Breast epithelium (tissue), 4 donors: Measurements from ENCODE around the gene LSM14B. TPM values are rescaled to one million over a fixed set of nuclear protein-coding genes. Genes with fewer than 3 reads are reported as not detected.

Experiments
- DNase-seq, 2 donors: peaks; one replicate each; pipeline ENCODE4 v3.0.0-alpha.2; 2019; ENCODE audit warnings: low spot score in 2 of 2
- H3K27ac ChIP-seq, 2 donors: fragments of 200-600 bp; sonication (generic) in 1 of 2; one replicate each; pipeline ENCODE4 v1.5.1; 2016 to 2019; ENCODE audit warnings: mild to moderate bottlenecking in 1 of 2
- H3K27me3 ChIP-seq, 2 donors: fragments of 200-600 bp; sonication (generic) in 1 of 2; one replicate each; pipeline versions ENCODE4 v1.5.1 to v1.6.0; 2017 to 2019; ENCODE audit warnings: control low read depth in 1 of 2, mild to moderate bottlenecking in 1 of 2
- H3K36me3 ChIP-seq: fragments of 200-600 bp; one replicate; pipeline ENCODE4 v1.5.1; 2019
- H3K4me1 ChIP-seq, 2 donors: fragments of 200-600 bp; sonication (generic); one replicate each; pipeline ENCODE4 v1.5.1; 2016 to 2019; ENCODE audit warnings: control low read depth in 1 of 2
- H3K4me3 ChIP-seq, 3 donors: fragments of 200-600 bp; sonication (generic); 1 replicate in 2 of 3; 2 replicates in 1 of 3; pipeline ENCODE4 v1.5.1; 2016 to 2019; ENCODE audit warnings: mild to moderate bottlenecking in 3 of 3, moderate library complexity in 2 of 3
- H3K9me3 ChIP-seq, 2 donors: fragments of 200-600 bp; sonication (generic) in 1 of 2; one replicate each; pipeline ENCODE4 v1.5.1; 2016 to 2019; ENCODE audit warnings: control low read depth in 1 of 2
- CTCF ChIP-seq, 3 donors: fragments of 450-650 bp; IDR thresholded peaks; one replicate each; pipeline ENCODE4 v1.5.1; 2016 to 2017; ENCODE audit warnings: antibody characterized with exemption in 3 of 3, mild to moderate bottlenecking in 3 of 3, moderate library complexity in 3 of 3
- POLR2A ChIP-seq: fragments of 450-650 bp; IDR thresholded peaks from one replicate; pipeline ENCODE4 v1.6.1; 2016; ENCODE audit warnings: antibody characterized with exemption, mild to moderate bottlenecking, moderate library complexity
- POLR2AphosphoS5 ChIP-seq, 3 donors: sonication (generic); formaldehyde crosslinking; IDR thresholded peaks; one replicate each; pipeline ENCODE4 v1.6.1; 2017; ENCODE audit warnings: antibody characterized with exemption in 3 of 3
- intact Hi-C: fragments of 100-400 bp; cut with DNase I; formaldehyde crosslinking; loops from one replicate; pipeline ENCODE4 v1.15.1; 2023; ENCODE audit warnings: low total_unique reads
- total RNA-seq, 3 donors: library from RNA; depleted of rRNA; stranded (reverse); fragments of >200 nt; gene quantifications; one replicate each; pipeline ENCODE4 v1.1.0, GENCODE V29; 2016

LSM14B gene
- total RNA-seq, 3 donors from 2014 or later, result 20.6 to 26.5 (median 25.6) TPM

- intact Hi-C loops, result no loop called here
- TF ChIP-seq POLR2AphosphoS5 (IDR thresholded peaks at IDR 0.05), result no peak
- TF ChIP-seq CTCF (IDR thresholded peaks at IDR 0.05), result no peak
- TF ChIP-seq POLR2A, result no peak
- peak in 1 of 2 donors; percentile 65 for DNase-seq
- Histone ChIP-seq H3K4me1 (peaks cover 0 to 1% of the 10 kb centered on the region in 2 donors), H3K27ac (peak overlapping the region; percentile 4 to 45), H3K9me3 (no peaks in the 10 kb centered on the region), H3K36me3 (no peaks in the 10 kb centered on the region), H3K27me3 (no peaks in the 10 kb centered on the region), H3K4me3 (peak overlapping the region in 1 of 3 donors; percentile 2)
Measured at GRCh38 chr20:62149532-62150309, 27.4 kb downstream of the LSM14B start.

GRCh38 chr20:62150310-62150575, 28.0 kb downstream of the LSM14B start:
- intact Hi-C loops, result no loop called here
- H3K4me1 ChIP-seq, result no peaks in the 10 kb centered on the region
- H3K27ac ChIP-seq, result no peak overlapping the region
- DNase-seq, result no peak
- TF ChIP-seq POLR2A (no peak), POLR2AphosphoS5 (IDR thresholded peaks at IDR 0.05) (no peak), CTCF (IDR thresholded peaks at IDR 0.05) (no peak)
- H3K4me3 ChIP-seq, result peak overlapping the region in 1 of 3 donors; percentile 2
- no peaks in the 10 kb centered on the region for H3K27me3 ChIP-seq
- H3K9me3 ChIP-seq, result no peaks in the 10 kb centered on the region
- H3K36me3 ChIP-seq, result no peaks in the 10 kb centered on the region

- Histone ChIP-seq H3K4me1 (no peaks in the 10 kb centered on the region), H3K4me3 (no peak overlapping the region), H3K9me3 (no peaks in the 10 kb centered on the region), H3K27ac (no peak overlapping the region), H3K36me3 (no peaks in the 10 kb centered on the region), H3K27me3 (no peaks in the 10 kb centered on the region)
- no peak for DNase-seq
- TF ChIP-seq POLR2AphosphoS5 (IDR thresholded peaks at IDR 0.05) (no peak), CTCF (IDR thresholded peaks at IDR 0.05) (no peak), POLR2A (no peak)
- intact Hi-C loops, result no loop called here
Measured at GRCh38 chr20:62151225-62151624, 28.9 kb downstream of the LSM14B start.

GRCh38 chr20:62151835-62152364, 29.6 kb downstream of the LSM14B start:
- intact Hi-C loops, result no loop called here
- no peak for DNase-seq
- H3K27ac ChIP-seq, result no peak overlapping the region
- no peaks in the 10 kb centered on the region for H3K9me3 ChIP-seq
- no peaks in the 10 kb centered on the region for H3K4me1 ChIP-seq
- no peaks in the 10 kb centered on the region for H3K27me3 ChIP-seq
- H3K36me3 ChIP-seq, result no peaks in the 10 kb centered on the region
- TF ChIP-seq CTCF (IDR thresholded peaks at IDR 0.05) (no peak), POLR2A (no peak), POLR2AphosphoS5 (IDR thresholded peaks at IDR 0.05) (no peak)
- no peak overlapping the region for H3K4me3 ChIP-seq

GRCh38 chr20:62155428-62156253, 33.4 kb downstream of the LSM14B start:
- Histone ChIP-seq H3K9me3 (no peaks in the 10 kb centered on the region), H3K4me1 (no peaks in the 10 kb centered on the region), H3K36me3 (no peaks in the 10 kb centered on the region), H3K4me3 (no peak overlapping the region), H3K27ac (no peak overlapping the region), H3K27me3 (no peaks in the 10 kb centered on the region)
- TF ChIP-seq POLR2A, result no peak
- no peak for TF ChIP-seq CTCF (IDR thresholded peaks at IDR 0.05)
- no peak for TF ChIP-seq POLR2AphosphoS5 (IDR thresholded peaks at IDR 0.05)
- peak in 1 of 2 donors; percentile 42 for DNase-seq
- intact Hi-C loops, result no loop called here
